ENCODE results near the gene NBDY.
"Not testable (repeated sequence)": the region's sequence is repeated elsewhere in the genome, so short reads cannot be mapped to it uniquely, and the experiment has no call there.

NBDY gene

DNA sequence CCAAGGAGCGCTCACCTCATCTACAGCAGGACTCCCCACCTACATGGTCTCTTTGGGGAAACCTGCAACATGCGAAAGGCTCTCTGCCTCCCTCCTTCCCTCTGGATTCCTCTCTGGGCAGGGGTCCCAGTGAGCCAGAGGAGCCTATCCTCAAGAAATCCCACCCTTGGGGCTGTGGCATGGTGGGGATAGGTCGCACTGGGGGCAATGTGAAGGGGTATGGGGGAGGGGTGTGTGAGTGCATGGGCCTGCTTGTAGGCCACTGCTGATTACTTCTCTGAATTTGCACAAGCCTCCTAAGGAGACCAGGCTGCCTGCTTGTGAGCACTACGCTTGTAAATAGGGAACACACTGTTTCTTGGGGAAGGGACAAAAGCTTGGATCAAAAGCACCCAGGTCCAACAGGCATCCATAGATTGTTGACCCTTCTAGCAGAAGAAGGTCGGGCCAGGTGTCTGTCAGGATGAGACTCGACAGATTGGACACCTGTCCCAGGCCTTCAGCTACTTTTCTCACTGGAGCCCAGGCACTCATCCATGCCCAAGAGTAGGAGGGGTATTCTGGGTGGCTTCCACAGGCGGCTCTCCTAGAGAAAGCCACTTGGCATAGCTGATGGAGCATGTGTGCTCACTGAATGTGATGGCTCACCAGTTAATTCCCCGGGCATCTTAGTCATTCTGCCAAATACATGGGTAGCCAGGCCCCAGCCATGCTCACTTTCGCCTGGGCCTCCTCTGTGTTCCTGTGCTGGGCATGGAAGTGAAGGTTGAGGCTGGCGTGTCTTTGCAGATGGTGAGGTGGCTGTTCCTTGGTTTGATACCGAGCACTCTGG lies 75.0 kb downstream of the NBDY start:
- DNase-seq, result no peak

DNA sequence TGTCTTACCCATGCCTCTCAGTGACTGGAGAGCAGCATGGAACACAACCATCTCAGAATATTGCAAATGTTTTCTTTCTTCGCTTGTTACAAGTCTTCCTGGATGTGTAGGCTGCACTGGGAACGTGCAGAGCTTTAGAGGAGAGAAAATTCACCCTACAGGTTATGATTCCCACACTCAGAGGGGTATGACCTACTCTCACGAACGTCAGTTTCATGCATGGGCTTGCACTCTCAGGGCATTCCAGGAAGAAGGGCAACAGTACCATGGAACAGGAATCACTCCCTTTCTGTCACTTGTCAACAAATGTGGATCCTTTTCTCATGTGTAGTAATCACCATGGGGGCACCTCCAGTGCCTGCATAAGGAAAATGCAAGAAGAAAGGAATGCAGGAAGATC lies 75.8 kb downstream of the NBDY start:
- no peak for DNase-seq

DNA sequence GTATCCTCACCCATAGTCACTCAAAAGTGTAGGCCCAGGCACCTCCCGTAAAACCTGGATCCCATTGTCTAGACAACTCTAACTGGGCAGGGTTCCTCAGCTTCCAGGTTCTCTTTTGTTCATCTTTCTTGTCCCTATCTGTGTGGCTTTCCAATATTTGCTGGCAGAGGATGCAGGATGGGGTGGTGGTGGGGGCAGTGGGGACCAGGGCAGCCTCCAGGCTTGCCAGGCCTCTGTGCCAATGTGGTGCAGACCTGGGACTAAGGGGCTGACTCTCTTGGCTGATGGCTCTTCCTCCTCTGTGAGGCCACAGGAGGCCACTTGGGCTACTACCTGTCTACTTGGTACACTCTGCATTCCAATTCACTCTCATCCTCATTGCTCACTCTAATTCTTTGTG lies 76.4 kb downstream of the NBDY start:
- DNase-seq, result no peak

- not testable (repeated sequence) for DNase-seq
Observed at GRCh38 chrX:56806176-56806575, 77.1 kb downstream of the NBDY start.

GRCh38 chrX:56811599-56811998 lies 82.6 kb downstream of the NBDY start:
- no peak for DNase-seq

DNA sequence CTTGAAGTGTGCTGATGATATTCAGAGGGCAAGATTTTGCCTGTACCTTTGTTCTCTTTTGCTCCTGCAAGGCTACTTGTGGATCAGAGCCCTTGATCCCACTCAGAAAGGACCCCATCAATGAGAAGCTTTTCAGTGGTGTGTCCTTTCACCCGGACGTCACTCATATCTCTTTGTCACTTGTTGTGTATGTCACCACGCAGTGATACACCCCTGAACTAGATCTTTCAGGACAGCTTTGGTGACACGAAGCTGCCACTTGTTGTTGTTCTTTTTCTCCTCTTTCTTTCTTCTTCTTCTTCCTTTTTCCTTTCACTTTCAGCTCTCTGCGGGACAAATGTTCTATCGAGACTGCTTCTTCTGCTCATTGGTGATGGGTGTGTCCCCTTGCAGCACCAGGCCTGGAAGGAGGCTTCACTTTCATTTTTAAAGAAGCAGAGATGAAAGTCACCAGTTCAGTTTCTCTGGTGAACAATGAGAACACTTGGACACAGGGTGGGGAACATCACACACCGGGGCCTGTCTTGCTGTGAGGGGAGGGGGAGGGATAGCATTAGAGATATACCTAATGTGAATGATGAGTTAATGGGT lies 83.6 kb downstream of the NBDY start:
- DNase-seq, result no peak

DNA sequence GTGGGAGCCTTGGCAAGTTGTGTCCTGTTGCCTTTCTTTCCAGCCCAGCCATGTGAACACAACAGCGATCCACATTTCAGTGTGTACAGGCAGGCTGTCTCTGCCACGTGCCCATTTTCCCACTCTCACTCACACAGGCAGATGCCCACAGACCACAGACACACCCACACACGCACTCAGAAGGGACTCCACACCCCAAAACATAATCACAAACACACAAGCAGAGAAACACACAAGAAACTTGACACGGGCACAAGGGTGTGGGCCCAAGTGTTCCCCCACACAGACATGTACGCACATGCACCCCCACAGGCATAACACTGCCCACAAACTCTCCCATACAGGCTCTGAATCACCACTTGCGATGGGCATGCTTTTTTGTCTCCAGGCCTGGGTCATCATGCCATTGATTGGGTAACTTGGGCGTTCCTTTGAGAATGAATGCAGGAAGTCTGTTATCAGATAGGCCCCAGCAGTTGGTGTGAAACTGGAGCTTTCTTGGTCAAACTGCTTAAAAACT lies 84.3 kb downstream of the NBDY start:
- no peak for DNase-seq

- DNase-seq, result no peak
Observed at GRCh38 chrX:56817179-56817578, 88.1 kb downstream of the NBDY start.

GRCh38 chrX:56826020-56826419 lies 97.0 kb downstream of the NBDY start:
- no peak for DNase-seq

GRCh38 chrX:56833626-56834025 lies 104.6 kb downstream of the NBDY start:
- no peak for DNase-seq

- DNase-seq, result no peak
Observed at GRCh38 chrX:56853436-56853835, 124.4 kb downstream of the NBDY start.

GRCh38 chrX:56857042-56857441 lies 128.0 kb downstream of the NBDY start:
- no peak for DNase-seq

GRCh38 chrX:56860888-56861287 lies 131.8 kb downstream of the NBDY start:
- DNase-seq, result no peak

All from amniotic stem cell (primary cell).